NCI-H2081 treated with DMSO at 0.1 percent for 48 hours (cell line): ENCODE data around the gene MINDY4B.

Source experiments
- DNase-seq: peaks from one replicate; lab custom pipeline; 2025; lab: John Stamatoyannopoulos, UW

The MINDY4B gene

DNA sequence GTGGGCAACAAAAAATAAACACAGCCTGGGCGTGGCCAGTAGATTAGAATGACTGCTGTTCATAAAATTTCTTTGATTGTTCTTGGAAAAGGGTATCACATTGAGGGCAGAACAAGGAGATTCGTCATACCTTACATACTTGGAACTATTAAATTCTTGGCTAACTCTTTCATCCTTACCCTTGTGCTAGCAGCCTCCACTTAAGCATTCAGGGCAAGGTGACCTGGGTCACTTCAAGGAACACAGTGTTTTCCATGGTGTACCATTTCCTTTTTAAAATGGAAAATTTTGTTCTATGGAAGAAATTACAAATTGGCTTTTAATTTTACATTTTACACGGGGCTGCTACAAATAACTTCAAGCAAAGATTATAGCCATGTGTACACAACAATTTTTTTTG lies 60.8 kb downstream of the MINDY4B start:
- no peak for DNase-seq

- DNase-seq: no peak
Measured at GRCh38 chr3:150843241-150843640, 62.0 kb downstream of the MINDY4B start.

DNA sequence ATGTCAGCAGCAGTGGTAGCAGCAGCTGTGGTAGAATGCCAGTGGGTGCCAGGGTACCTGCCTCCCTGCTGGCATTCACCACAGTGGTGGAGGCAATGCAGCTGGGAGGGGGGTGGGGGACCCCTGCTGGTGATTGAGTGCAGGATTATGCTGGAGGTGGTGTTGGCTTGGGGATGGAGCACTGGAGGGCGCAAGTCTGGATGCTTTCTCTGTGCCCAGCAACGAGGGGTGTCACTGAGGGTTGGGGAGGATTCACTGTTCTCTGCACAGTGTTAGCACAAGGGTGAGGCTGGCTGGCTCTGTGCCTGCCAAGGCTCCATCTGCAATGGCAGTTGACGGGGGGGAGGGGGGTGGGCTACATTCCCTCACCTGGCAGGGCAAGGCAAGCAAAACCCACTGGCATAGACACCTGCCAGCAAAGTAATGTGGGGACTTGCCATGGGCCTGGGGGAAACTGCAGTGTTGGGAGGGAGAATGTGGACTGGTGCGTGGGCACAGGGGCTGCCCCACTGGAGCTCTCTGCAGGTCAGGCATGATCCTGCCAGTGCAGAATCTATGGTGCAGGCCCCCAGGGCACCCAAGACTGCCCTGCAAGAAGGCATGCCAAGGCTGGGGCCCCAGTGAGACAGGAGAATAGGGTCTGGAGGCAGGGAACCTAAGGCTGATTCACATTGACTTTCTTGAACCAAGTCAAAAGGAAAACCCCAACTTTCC lies 64.3 kb downstream of the MINDY4B start:
- DNase-seq: no peak

- no peak for DNase-seq
Measured at GRCh38 chr3:150830745-150831144, 74.5 kb downstream of the MINDY4B start.

DNA sequence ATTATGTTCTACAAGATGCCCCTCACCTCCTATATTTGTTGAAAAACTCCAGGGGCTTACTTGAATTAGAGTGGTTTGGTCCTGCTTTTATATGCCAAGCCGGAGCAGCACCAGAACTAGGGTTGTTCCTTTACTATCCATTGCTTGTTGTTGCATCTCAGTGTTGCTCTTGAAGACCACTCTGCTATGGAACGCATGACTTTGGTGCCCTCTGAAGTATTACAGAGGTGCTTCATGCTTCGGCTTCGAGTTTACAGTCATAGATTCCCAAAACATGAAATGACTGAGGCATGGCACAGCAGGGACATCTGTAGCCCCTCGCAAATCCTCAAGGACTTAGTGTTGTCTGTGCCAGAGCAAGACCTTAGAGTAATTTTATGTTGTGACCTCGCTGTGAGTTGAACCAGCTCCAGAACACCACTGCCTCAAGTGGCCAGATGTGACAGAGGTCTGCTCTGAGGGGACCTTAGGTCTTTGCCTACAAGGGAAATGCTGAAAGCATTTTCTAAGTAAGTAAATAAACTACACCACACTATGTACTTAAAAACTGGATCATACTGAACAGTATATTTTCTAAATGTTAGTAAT lies 75.1 kb downstream of the MINDY4B start:
- no peak for DNase-seq

GRCh38 chr3:150829408-150829807 lies 75.8 kb downstream of the MINDY4B start:
- no peak for DNase-seq

DNA sequence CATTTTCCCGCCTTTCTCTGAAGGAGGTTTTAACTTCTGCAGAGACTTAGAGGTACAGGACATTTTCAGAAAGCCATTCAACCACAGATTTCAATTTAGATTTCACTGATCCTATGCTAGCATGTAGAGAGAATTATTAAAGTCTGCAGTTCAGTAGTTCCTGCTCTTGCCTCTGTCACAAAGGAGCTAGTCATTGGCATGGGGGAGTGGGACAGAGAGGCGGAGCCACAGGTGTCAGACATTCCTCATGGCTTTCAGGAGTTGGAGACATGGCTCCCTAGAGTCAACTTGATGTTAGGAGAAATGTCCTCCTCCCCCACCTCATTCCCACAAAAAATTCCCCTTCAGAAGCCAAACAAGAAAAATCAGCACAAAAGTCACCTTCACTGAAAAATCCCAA lies 76.2 kb downstream of the MINDY4B start:
- DNase-seq: no peak

DNA sequence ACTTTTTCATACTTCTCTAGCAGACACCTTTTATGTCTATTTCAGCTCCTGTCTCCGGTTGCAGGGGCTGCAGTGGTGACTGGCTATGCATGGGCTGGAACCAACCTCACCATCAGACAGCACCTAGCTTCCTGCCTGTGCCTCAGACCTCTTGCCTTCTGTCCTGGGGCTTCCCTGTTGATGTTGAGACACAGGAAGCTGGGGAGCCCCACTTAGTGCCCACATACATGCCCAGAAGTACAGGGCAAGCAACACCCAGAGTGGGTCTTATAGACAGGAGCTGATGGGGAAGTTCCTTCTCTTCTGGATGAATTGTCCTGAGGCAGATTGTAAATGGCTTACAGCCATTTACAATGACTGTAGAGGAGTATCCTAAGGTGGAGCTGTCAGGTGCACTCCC lies 77.0 kb downstream of the MINDY4B start:
- DNase-seq: no peak

DNA sequence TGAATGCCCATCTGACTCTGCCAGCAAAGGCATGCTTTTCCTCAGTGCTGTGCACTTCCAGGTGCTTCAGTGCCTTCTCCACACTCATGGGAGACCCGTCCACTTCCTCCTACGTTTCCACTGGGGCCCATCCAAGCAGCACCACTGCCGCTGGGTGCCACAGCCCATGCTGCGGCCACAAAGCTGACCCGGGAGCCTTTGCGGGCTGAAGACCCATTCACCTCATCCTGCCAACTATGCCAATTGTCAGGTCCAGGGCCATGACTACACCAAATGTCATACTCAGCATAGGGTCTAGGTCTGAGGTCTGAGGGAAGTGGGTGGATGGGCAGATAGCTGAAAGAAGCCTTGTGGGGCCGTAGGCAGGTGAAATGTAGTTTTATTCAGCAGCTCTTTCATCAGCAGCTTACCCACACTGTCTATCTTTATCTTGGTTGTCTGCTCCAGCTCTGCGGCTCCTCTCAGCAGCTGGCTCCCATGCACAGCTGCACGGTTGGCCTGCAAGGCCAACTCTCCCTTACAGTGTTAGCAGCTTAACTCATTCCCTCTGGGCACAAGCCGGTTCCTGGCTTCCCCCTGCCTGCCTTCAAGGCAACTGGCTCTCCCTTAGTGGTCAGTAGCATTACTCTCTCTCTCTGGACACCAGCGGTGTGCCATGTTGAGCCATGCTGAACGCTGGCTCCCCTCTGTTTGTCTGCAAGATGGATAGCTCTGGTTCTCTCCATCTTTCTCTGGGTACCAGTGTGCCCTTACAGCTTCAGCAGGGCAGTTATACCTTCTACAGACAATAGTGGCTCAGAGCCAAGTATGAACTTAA lies 78.6 kb downstream of the MINDY4B start:
- no peak for DNase-seq

DNA sequence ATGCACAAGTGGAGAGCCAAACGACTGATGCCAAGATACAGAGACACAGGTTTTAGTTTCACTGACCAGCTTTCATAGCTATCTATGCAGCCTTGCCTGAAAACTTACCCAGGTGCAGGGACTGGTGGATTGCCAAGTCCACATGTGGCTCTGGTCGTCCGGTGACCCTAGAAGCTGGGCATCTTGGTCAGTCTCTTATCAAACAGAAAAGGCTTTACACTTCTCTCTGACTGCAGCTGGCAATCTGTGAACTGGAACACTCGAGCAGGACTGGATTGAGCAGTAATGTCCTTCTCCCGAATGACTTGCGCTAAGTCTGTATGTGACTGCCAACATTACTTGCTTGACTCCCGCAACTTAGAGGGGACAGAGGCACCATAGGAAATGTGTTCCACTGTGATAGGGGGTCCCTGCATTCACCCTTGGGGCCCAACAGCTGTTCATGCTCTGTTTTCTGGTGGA lies 79.3 kb downstream of the MINDY4B start:
- no peak for DNase-seq

- DNase-seq: no peak
Measured at GRCh38 chr3:150825192-150825915, 79.9 kb downstream of the MINDY4B start.

DNA sequence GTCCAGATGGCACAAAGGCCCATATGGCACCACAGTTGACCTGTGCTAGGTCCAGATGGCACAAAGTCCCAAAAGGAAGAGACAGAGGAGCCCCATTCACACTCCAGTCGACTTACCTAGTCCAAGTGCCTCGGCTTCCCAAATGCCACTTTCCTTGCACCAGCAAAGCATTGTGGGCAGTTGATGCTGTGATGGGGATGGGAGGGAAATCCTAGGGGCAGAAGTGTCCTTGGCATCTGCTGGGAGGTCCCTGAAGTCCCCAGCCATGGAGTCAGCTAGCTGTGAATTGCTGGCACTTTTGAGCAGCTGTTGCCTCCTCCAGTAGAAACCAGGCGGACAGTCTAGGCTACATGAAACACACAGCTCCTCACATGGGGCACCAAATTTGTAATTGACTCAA lies 82.0 kb downstream of the MINDY4B start:
- no peak for DNase-seq

- no peak for DNase-seq
Measured at GRCh38 chr3:150822636-150823035, 82.6 kb downstream of the MINDY4B start.
